Stimulated activated CD4-positive, alpha-beta T cell treated with anti-CD3 and anti-CD28 coated beads, TNF-alpha, amount 100 ng/mL, for 4 hours (primary cell): ENCODE measurements around the gene RASGRF1.

ENCODE experiments used
- DNase-seq, 3 experiments: peaks; one replicate each; pipeline ENCODE4 v3.0.0-alpha.2; 2020; ENCODE audit warnings: low read depth in 3 of 3

Gene RASGRF1

DNA sequence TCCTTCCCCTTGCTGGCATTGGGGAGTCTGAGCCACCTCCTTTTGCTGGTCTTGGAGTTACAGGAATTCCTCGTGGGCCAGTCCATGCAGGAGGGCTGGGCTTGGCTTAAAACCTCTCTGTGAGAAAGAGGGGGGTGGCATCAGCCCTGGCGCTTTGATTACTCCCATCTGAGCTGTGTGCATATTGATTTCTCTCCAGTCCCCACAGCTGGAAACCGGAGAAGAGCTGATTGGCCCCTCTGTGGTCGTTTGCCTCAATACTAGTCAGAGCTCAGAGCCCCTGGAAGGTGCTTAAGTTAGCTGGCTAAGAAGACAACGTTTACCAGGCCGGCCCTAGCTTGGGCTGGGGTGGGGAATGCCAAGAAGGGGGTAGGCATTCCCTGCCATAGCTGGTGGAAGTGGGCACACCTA is 4.0 kb upstream of the RASGRF1 start:
- no peak for DNase-seq

DNA sequence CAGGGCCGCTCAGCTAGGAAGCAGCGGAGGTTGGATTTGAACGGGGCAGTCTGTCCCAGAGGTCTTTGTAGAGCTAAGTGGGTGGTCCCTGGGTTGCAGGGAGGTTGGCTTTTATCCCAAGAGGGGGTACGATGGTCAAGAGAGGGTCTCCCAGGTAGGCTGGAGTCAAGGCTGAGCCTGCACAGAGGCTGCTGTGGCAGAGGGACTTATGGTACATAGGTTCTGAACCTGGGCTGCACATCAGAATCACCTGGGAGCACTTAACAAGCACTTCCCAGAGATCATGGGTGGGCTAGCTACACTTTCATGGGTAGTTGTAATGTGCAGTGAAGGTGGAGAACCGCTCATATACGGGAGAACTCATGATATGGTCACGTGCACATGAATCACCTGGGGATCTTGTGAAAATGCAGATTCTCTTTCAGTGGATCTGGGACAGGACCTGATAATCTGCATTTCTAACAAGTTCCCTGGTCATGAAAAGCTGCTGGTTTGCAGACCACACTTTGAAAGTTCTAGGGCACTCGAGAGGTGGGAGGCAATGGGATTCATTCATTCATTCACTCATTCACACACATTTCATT is 2.9 kb upstream of the RASGRF1 start:
- no peak for DNase-seq

DNA sequence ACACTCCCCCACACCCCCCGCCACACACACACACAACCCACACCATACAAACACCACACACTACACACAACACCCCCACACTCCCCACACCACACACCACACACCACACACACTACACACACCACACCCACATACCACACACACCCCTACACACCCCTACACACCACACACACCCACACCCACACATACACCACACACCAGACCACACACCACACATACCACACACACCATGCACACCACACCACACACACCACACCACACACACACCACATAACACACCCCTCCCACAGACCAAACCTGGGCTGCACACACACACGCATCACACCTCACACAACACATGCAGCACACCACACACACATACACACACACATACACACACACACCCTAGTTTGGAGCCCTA is 1.8 kb upstream of the RASGRF1 start:
- DNase-seq = no peak

DNA sequence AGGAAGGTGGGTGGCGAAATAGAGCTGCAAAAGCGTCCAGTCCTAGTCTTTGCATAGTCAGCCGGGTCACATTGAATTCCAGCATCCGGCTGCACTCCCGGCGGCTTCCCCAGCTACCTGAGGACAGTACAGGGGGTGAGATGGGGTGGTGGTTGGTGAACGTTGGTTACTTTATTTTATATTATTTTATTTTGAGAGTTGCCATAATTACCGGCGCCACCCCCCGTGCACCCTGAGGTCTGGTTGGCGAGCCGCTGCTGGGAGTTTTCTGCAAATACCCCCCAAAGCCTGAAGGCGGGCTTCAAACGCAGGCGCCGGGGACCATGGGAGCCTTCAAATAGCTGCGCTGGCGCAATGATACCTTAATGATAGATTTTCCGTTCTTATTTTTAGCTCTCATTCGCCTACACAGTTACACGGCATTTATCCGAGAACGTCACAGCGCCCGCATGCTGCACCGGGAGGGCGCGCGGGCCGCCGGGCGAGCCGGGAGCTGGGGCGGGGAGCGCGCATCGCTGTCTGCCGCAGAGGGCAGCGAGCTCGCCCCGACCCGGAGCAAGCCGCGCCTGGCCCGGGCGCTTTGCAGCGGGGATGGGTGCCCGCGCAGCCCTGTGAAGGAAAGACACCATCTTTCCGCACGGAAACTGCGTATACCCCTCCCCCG is 756 bp upstream of the RASGRF1 start:
- no peak for DNase-seq

DNA sequence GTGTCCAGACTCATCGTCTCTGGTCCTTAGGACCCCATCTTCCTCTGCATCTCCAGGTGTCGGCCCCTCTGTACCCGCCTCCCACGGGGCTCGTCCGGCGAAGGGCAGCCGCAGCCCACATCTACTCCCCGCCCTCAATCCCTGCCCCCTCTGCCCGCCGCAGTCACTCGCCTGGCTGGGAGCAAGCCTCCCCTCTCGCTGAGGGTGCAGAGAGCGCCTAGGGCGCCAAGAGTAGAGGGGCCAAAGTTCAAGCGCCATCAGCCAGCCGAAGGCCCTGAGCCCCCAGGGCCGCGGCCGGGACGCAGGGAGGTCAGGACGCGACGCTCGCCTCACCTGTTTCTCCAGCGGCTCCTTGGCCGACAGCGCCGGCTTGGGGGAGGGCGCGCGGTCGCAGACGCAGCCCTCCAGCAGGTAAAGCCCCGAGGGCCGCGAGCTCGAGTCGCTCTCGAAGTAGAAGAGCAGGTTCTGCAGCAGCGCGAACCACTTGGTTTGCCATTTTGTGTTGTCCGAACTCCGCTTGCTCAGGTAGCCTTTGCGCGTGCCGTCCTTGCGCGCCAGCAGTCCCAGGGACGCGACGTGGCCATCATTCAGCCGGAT is 592 bp downstream of the RASGRF1 start:
- no peak for DNase-seq

DNA sequence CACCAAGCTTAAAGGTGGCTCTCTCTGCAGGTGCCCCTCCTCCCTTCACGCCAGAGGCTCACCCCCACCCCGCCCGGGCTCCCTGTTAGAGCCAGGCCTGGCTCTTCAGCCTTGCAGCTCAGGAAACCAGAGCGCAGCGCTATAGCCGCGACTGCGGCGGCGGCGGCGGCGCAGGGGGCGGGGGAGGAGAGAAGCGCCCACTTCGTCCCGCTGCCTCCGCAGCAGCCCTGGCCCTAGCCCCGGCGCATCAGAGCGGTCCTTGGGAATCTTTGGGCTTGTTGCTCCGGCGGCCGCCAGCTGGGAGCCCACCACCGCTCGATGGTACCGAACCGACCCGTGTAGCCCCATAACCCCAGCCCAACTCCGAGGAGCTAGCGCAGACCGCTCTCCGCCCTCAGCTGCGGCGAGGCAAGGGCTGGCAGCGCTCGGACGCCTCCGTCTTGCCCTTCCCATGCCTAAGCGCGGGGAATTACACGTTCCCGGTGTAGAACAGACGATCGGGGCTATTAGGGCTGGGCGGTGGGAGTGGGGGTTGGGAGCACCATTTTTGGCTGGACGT is 1.2 kb downstream of the RASGRF1 start:
- DNase-seq = no peak

DNA sequence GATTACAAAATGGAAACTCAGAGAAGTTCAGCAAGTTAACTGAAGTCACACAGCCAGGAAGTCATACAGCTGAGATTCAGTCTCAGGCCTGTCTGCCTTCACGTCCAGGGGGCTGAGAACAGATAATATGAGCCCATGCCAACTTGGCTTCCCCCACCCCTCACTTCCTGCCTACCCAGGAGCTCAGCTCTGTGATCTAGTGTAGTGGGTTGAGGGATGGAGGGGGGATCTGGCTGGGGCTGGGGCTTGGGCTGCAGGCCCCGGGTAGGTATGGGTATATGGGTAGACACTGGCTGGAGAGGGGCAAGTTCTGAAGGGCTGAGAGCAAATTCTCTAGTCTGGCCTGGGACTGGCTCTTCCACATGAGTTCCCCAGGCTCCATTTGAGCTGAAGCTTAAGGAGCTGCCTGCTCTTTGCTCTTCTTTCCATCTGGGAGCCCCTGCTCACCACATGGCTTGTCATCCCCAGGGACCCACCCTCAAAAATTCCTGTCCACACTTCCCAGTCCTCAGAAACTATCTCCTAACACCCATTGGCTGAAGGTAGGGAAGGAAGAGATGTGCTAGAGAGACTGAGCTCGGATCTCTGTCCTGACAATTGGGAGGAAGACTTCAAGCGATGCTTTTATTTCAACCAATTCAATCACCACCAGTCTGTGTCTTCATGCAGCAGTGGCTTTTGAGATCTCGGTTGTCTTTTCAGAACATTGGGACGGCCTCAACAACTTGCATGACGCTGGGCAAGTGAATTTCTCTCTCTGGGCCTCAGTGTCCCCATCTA is 2.0 kb downstream of the RASGRF1 start:
- no peak for DNase-seq

DNA sequence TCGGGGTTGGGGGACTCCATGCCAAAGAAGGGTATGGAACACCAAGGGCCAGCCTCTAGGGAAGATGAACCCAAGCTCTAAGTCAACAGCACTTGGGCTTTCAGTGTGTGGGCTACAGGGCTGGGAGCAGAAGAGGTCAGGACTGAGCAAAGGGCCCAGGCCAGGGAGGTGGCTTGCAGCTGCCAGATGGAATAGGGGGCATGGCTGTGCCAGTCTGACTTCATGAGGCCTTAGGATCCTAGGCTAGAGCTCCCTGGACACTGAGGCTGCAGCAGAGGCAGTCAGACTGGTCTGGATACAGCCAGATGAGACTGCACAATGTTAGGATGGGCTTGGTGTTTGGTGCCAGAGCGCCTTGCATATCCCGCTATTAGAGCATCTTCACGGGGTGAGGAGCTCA is 3.8 kb downstream of the RASGRF1 start:
- DNase-seq = no peak

DNA sequence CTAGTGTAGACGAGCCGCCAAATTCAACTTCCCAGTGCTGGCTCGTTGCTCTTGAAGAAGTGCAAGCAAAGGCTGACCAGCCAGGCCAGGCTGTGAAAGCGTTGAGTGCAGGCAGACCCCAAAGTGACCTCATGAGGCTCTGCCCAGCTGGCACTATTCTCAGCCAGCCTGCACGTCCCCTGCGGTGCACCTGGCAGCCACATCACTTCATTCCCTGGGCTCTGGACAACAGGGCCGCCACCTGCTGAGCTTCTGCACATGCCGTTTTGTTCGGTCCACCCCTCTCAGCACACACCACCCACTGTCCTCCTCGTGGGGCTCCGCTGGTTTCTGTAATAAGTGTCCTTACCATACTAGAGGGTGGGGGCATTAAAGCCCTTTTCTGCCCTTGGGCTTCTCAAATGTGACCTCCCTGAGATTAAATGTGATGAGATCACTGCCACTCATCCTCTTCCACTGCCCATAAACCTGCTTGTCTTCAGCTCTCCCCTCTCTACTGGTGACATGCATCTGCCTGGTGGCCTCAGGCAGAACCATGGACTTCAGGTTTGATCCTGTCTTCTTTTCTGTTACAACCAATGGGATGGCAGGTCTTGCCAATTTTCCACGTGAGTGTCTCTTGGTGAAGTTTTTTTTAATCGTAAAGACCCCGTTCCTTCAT is 6.1 kb downstream of the RASGRF1 start:
- no peak for DNase-seq

DNA sequence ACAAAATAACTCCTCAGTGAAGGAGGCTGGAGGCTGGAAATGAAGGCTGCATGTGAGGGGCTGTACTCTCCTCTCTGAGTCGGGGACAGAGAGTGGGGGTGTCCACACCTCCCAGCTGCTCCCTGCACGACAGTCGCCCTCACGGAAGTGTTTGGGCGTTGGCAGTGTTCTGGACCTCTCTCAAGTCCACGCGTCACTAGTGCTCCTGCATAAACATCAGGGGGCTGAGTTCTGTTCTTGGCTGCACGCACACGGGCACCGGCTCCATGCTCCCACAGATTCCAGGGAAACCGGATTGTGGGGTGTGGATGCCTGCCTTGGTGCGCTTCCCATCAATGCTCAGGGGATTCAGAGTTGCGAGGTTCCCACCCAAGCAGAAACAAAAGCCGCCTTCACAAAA is 7.4 kb downstream of the RASGRF1 start:
- no peak for DNase-seq

DNA sequence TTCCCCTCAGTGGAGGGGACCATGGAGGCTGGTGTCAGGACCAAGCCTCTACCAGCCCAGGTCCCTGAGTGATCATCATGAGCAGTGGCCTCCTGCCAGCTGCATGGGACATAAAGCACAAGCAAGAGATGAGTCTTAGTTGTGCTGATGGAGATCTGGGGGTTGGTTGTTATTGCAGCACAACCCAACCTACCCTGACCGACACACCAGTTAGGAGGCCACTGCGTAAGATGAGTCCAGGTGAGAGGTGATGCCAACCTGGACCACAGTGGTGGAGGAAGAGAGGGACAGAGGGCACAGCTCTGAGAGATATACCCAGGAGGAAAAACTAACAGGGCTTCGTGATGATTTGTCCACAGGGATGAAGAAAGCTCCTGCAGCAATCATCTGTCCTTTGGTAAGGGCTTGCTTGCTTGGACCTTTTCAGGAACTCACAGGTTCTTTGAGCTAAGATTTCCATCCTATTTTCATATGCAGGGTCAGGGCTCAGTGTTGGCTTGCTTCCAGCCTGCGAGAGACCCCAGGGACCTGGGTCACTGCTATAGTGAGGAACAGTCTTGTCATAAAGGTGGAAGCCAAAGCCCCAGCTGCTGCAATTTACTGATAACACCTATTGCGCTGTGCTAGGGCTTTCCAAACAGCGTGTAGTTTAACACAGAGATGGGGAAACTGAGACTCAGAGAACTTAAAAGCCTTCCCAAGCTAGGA is 8.1 kb downstream of the RASGRF1 start:
- no peak for DNase-seq

DNA sequence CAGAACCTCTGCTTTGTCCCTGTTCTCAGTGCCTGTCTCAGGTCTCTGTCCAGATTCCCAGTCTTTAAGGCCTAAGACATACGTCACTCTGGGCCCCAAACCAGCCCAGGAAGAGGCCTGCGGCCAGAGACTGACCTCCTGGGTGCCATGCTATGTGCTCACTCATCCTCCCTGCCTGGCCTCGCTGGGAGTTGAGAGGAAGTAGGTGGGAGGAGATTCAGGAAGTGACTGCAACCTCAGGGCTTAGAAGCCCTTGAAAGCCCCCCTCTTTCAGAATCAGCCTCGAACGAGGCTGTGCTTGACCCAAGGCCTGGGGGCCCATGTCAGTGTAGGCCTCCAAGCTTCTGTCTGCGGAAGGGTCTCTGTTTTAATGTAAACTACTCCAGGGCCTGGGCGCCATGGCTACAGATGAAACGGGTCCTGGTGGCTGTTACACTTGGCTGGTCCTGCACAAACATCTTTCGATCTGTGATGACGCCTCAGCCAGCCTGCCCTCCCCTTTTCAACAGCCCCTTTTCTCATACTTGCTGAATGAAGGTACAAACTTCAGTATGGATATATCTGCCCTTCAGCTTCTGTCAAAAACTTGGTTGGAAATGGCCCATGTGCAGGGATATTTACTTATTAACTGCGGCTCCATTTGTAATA is 11.7 kb downstream of the RASGRF1 start:
- DNase-seq = no peak

DNA sequence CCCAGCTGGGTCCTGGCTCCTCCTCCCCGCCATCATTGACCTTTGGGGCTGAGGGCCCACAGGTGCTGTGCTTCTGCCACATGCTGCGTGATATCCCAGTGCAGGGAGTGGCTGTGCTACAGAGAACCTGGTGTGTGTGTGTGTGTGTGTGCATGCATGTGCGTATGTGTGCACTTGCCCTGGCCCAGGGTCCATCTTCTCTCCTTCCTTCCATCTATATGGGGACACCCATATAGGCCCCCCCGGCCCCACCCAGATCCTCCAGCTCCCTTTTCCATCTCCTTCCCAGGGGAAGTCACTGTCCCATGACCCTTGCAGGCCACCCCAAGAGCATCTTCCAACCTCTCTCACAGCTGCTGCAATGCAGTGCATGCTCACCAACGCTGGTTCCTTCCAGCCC is 12.6 kb downstream of the RASGRF1 start:
- DNase-seq = no peak

DNA sequence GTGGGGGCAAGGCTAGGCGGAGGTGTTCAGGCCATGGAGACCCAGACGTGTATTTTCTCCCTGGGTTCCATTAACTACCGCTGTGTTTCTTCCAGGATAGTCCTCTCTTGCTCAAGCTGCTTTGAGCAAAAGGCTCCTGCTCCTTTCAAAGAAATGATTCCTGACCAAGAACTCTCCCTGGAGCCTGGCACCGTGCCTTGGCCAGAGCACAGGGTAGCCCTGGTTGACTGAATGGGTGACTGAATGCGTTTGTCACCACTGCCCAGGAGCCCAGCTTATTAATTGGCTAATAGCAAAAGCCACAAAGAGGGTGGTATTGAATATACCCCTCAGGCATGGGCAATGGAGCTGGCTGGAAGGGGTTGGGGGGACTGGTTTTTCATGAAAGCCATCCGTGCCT is 13.9 kb downstream of the RASGRF1 start:
- DNase-seq = no peak

DNA sequence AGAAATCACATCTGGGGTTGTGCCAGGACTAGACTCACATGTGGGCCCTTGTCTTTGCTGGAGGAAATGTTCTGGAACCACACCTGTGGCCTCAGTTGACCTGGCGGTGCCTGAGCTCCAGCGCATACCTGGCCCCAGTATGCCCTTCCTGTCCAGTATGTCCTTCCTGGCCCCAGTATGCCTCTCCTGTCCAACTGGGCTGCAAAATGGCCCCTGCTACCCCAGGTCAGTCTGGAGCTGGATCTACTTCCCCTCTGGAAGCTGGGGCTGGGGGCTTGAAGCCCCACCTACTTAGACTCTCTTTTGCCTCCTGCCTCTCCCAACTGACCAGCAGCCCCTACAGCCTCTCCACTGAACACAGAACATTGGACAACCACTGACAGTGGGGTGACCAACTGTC is 15.3 kb downstream of the RASGRF1 start:
- DNase-seq = no peak

DNA sequence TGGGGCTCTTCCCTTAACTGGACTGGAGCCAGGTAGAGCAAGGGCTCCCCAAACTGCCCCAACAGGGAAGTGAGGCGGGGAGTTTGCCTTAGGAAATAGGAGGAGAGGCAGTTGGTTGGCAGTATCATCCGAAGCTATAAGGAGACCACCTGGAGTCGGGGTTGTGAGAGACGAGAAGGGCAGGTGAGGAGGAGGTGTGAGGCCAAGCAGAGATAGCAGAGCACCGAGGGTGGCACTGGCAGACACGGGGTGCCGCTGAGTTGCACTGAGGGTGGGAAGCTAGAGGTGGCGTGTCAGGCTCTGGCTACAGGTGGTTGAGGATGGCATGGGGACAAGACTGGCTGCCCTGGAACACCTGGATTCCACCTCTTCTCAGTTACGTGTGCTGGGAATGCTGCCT is 17.2 kb downstream of the RASGRF1 start:
- DNase-seq = no peak

DNA sequence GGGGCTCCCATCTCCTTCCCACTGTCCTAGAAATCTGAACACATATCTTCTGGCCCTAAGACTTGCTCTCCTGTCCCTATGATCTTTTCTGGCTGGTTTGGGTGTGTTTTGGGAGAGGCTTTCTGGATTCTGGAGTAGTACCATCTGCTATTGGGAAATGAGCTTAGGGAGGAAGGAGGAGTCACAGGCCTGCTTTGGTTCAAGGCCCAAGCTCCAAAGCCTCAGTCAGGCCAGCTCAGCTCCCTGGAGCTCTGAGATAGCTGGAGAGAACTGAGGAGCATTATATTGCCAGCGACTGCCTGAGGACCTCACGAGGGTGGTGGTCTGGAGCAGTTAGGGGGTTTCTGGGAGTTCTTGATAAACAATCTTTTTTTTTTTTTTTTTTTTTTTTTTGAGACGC is 18.7 kb downstream of the RASGRF1 start:
- DNase-seq = no peak

DNA sequence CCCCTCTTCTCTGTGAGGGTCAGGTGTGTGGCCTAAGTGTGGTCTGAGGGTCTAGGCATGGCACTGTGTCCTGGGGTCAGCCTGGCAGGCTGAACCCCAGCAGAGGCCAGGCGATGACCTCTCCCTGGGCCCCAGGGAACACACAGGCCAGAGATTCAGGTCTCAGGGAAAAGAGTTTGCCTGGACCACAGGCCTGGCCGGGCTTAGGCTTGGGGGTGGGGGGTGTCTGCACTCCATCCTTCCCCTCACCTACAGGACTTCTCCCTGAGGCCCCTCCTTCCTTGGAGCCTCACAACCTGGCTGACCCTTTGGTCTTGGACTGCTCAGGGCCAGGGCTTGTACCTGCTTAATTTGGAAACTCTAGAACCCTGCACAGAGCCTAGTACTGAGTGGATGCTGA is 21.8 kb downstream of the RASGRF1 start:
- DNase-seq = no peak

DNA sequence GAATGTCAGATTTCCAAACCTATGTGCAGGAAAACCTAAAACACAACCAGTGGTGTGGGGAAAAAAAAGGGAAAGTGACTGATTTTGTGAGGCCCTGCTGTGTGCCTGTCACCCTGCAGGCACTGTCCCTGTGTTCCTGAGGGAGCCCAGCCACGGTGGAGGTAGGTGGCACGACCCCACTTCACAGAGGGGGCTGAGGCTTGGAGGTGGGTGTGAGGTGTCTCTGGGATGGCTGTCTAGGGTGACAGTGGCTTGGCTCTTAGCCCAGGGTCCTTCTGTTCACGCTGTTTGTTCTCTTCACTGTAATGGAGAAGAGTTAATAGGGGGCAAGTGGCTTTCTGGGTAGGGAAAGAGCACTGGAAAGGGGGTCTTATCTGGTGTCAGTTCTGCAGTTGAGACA is 22.6 kb downstream of the RASGRF1 start:
- DNase-seq = no peak

DNA sequence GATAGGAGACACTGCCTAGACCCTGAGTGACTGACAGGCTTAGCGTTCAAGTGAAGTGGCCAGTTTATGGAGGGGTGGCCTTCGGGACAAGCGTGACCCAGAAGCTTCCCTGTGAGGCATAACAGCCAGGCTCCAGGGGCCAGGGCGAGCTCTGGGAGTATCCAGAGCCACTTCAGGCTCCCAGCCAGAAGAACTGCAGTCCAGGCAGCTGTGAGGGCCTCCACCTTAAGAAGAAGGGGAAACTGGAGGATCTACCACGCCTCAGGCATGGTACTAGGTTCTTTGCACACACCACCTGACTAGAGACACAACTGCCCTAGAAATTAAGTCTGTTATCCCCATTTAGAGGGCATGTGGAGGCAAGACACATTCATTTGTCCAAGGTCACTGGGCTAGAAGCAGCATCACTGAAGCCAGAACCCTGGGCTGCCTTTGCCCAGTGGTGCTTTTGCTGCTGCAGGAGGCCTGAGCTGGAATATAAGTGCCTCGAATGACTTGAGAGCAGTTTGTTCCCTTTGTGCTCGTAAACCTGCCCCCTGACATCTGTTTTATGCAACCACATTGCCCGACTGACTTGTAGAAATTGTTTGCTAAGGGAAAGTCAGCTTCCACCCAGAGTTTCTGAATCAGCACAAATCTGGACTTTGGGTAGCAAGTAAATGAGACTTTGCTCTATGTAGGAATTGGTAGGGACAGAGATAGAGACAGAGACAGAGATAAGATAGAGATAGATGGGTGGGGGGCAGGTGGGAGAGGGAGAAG is 23.3 kb downstream of the RASGRF1 start:
- no peak for DNase-seq
